Skeletal muscle satellite cell (primary cell): ENCODE measurements around the gene MEGF6.

Experiments used
- H3K27me3 ChIP-seq: 2 replicates; pipeline ENCODE4 v1.7.0; 2013; ENCODE audit warnings: low read length; ENCODE audit not compliant: control insufficient read depth, insufficient read depth
- H3K36me3 ChIP-seq: 2 replicates; pipeline ENCODE4 v1.7.0; 2013; ENCODE audit warnings: mild to moderate bottlenecking, control low read depth, low read length; ENCODE audit not compliant: insufficient read depth
- H3K4me1 ChIP-seq: 2 replicates; pipeline ENCODE4 v1.7.0; 2013; ENCODE audit warnings: low read length; ENCODE audit not compliant: control insufficient read depth, insufficient read depth
- H3K4me2 ChIP-seq: 2 replicates; pipeline ENCODE4 v1.7.0; 2013; ENCODE audit warnings: mild to moderate bottlenecking, low read length
- H3K4me3 ChIP-seq: 2 replicates; pipeline ENCODE4 v1.7.0; 2013; ENCODE audit warnings: low read length
- H3K9ac ChIP-seq: 2 replicates; pipeline ENCODE4 v1.7.0; 2013; ENCODE audit warnings: mild to moderate bottlenecking, low read depth, low read length, moderate library complexity
- H3K9me3 ChIP-seq: replicated peaks from 2 replicates; pipeline ENCODE4 v1.7.0; 2013; ENCODE audit warnings: mild to moderate bottlenecking, control low read depth, low read length

MEGF6 gene

DNA sequence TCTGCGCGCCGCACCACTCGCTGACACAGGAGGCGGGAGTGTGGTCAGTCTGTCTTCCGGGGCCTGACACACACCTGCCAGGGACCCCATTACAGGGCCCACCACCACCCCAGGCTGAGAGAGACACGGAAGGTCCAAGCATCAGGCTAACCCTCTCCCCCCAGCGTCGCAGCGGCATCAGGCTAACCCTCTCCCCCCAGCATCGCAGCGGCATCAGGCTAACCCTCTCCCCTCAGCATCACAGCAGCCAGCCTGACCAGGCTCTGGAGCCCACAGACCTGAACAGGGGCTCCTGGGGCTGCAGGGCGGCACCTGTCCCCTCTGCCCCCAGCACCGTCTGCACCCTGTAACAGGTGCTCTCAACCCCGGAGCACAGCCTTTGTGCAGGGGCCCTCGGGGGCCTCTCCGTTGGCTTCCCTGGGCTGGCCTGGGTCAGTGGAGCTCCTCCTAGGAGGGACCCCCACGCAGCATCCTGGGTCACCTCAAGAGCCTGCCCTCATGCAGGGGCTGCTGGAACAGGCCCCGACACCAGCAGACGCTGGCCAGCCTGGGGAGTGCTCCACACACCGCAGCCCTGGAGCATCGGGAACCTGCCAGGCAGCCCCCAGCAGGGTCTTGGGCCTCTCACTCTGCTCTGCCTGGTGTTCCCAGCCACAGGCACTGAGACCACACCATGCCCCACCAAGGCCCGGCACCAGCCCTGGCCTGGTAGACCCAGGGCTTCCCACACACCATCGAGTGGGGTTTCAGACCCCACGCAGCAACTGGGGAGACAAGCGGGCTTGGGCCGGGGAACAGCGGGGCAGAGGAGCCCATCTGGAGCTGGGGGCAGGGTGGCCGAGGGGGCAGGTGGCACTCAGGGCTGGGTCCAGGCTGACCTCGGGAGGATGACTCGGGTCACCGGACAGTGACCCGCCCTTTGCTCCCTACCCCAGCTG lies 67.0 kb downstream of the MEGF6 start:
- H3K27me3 ChIP-seq = peaks cover 24% of the 10 kb centered on the region
- peak overlapping the region; percentile 83 for H3K4me2 ChIP-seq
- no peaks in the 10 kb centered on the region for H3K36me3 ChIP-seq
- H3K9ac ChIP-seq = peak overlapping the region; percentile 78
- H3K4me1 ChIP-seq = peaks cover 73% of the 10 kb centered on the region
- no peak overlapping the region for H3K4me3 ChIP-seq
- no peaks in the 10 kb centered on the region for H3K9me3 ChIP-seq

DNA sequence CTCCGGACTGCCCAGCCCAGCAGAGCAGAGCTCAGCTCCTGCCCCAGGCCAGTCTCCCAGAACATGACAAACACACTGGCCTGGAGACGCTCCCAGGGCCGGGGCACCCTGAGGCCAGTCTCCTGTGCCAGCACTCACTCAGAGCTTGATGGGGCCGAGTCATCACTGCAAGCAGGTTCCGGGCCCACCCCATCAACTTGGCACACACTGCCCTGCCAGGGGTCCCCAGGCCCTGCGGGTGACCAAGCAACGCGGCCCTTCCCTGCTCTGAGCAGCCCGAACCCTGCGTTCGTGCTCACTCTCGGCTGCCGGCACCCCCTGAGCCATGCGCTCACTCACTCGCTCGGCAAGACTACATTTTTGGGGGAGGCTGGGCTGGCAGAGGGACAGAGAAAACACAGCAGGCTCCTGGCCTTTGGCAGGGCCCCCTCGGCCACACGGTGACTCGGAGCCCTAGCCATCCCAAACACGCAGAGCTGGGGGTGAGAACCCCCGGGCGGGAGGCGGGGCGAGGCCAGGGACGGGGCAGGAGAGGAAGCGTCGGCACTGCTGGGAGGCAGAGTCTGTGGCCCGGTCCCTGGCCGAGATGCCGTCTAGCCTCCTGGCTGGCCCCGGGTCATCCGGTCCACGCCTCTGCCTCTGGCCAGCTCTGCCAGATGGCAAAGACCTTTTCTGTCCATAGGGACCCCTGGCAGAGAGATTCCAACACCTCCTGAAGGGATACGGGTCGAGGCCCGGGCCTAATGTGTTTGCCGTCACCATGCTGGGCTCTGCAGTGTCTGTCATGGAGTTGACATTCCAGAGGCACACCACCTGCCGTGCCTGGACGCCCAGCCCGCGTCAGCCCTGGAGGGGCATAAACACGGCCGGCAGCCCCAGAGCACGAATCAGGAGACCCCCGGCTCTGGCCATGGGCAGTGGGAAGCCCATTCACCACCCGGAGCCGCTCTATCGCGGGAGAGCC lies 68.0 kb downstream of the MEGF6 start:
- peak overlapping the region; percentile 50 for H3K4me3 ChIP-seq
- peak overlapping the region; percentile 78 for H3K9ac ChIP-seq

DNA sequence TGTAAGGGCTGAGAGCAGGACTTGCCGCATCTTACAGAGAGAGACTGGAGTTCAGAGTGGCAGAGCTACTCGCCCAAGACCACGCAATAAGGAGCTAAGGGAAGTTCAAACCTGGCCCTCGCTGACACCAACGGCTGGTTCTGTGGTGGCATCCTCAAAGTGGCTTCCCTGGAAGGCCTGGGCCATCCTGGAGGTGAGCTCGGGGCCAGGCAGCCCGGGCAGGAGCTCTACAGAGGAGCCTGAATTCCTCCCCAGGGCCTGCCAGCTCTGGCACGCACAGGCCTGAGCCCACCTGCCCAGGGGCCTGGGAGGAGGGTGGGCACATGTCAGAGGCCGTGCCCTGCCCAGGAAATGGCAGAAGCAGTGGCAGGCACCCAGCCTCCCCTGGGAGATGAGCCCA lies 68.6 kb downstream of the MEGF6 start:
- Histone ChIP-seq H3K4me2 (peak overlapping the region; percentile 83), H3K27me3 (peaks cover 7% of the 10 kb centered on the region), H3K9ac (peak overlapping the region; percentile 78), H3K4me3 (peak overlapping the region; percentile 50), H3K36me3 (no peaks in the 10 kb centered on the region), H3K4me1 (peaks cover 63% of the 10 kb centered on the region), H3K9me3 (no peaks in the 10 kb centered on the region)

More for the DNA sequence above, 68.0 kb downstream of the MEGF6 start:
- Histone ChIP-seq H3K9me3 (no peaks in the 10 kb centered on the region), H3K4me1 (peaks cover 70% of the 10 kb centered on the region), H3K4me2 (peak overlapping the region; percentile 83), H3K36me3 (no peaks in the 10 kb centered on the region), H3K27me3 (peaks cover 14% of the 10 kb centered on the region)

GRCh38 chr1:3541936-3542335 lies 69.4 kb downstream of the MEGF6 start:
- H3K4me2 ChIP-seq = peak overlapping the region; percentile 0
- H3K9me3 ChIP-seq = no peaks in the 10 kb centered on the region
- no peaks in the 10 kb centered on the region for H3K36me3 ChIP-seq
- peak overlapping the region; percentile 78 for H3K9ac ChIP-seq
- H3K4me1 ChIP-seq = peaks cover 56% of the 10 kb centered on the region
- peaks cover under 1% of the 10 kb centered on the region for H3K27me3 ChIP-seq
- no peak overlapping the region for H3K4me3 ChIP-seq

- Histone ChIP-seq H3K4me2 (no peak overlapping the region), H3K36me3 (no peaks in the 10 kb centered on the region), H3K9ac (no peak overlapping the region), H3K4me1 (peaks cover 55% of the 10 kb centered on the region), H3K4me3 (no peak overlapping the region), H3K27me3 (no peaks in the 10 kb centered on the region), H3K9me3 (no peaks in the 10 kb centered on the region)
Observed at GRCh38 chr1:3541465-3541864, 69.8 kb downstream of the MEGF6 start.

GRCh38 chr1:3540876-3541275 lies 70.4 kb downstream of the MEGF6 start:
- no peaks in the 10 kb centered on the region for H3K36me3 ChIP-seq
- no peak overlapping the region for H3K9ac ChIP-seq
- H3K27me3 ChIP-seq = no peaks in the 10 kb centered on the region
- no peaks in the 10 kb centered on the region for H3K9me3 ChIP-seq
- H3K4me2 ChIP-seq = no peak overlapping the region
- peaks cover 50% of the 10 kb centered on the region for H3K4me1 ChIP-seq
- no peak overlapping the region for H3K4me3 ChIP-seq

GRCh38 chr1:3539707-3540425 lies 71.4 kb downstream of the MEGF6 start:
- Histone ChIP-seq H3K4me2 (no peak overlapping the region), H3K4me1 (peaks cover 41% of the 10 kb centered on the region), H3K27me3 (peaks cover under 1% of the 10 kb centered on the region), H3K4me3 (no peak overlapping the region), H3K9me3 (no peaks in the 10 kb centered on the region), H3K36me3 (no peaks in the 10 kb centered on the region), H3K9ac (no peak overlapping the region)

GRCh38 chr1:3537359-3537758 lies 73.9 kb downstream of the MEGF6 start:
- Histone ChIP-seq H3K36me3 (no peaks in the 10 kb centered on the region), H3K4me1 (peaks cover 22% of the 10 kb centered on the region), H3K27me3 (peaks cover 13% of the 10 kb centered on the region), H3K4me3 (no peak overlapping the region), H3K9me3 (no peaks in the 10 kb centered on the region), H3K9ac (no peak overlapping the region), H3K4me2 (no peak overlapping the region)

DNA sequence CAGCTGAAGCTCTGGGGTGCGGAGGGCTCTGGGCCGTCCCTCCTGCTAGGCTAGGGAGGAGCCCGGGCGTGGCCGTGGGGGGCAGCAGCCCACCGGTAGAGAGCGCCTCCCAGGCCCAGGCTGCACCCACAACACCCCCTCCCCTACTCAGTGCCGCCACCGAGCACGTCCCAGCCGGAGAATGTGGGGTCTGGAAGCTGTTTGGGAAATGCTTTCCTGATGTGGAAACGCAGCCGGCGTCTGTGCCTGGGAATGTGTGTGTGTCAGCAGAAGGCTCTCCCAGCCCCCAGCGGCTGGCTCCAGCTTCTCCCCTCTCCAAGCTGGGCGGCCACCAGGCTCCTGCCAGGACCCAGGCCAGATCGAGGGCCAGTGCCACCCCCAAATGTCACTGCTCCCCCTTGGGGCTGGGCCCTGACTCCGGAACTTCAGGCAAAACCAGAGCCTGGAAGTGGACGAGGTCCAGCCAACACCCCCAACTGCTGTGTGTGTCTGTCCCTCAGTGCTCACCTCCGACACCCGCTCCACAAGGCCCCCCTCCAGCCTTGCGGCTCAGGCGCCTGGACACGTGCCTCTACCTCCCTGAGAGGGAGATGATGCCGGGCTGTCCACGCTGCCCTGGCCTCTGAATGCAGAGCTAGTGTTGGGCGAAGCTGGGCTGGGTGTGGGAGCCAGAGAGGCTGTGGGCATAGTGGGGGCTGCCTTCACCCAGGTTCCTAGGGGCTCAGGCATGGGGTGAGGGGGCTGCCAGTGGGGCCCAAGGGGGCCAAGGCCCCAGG lies 74.7 kb downstream of the MEGF6 start:
- H3K4me3 ChIP-seq = no peak overlapping the region
- H3K9ac ChIP-seq = no peak overlapping the region
- H3K4me1 ChIP-seq = peaks cover 14% of the 10 kb centered on the region
- H3K36me3 ChIP-seq = no peaks in the 10 kb centered on the region
- H3K9me3 ChIP-seq = no peaks in the 10 kb centered on the region
- peaks cover 13% of the 10 kb centered on the region for H3K27me3 ChIP-seq
- no peak overlapping the region for H3K4me2 ChIP-seq

DNA sequence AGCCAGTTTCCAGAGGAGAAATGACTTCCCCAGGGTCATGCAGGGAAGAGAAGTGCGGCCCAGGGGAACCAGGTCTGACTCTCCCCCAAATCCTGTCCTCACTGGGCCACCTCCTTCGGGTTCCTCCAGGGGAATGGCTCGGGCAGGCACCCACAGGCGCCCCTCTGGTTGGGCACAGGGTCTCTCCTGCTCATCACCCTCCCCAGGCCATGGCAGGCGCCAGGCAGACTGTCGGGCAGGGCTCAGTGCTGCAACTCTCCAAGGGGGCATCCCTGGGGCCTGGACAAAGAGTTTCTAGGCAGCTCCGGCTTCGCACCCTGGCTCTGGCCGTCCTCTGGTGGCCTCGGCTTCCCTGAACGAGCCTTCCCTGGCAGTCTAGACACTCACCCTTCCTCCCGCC lies 75.6 kb downstream of the MEGF6 start:
- no peak overlapping the region for H3K4me3 ChIP-seq
- H3K9me3 ChIP-seq = no peaks in the 10 kb centered on the region
- peaks cover 10% of the 10 kb centered on the region for H3K4me1 ChIP-seq
- H3K4me2 ChIP-seq = no peak overlapping the region
- no peak overlapping the region for H3K9ac ChIP-seq
- H3K36me3 ChIP-seq = no peaks in the 10 kb centered on the region
- peaks cover 13% of the 10 kb centered on the region for H3K27me3 ChIP-seq
